ENCODE results near the gene CTNND2.
"Not testable (repeated sequence)": the region's sequence is repeated elsewhere in the genome, so short reads cannot be mapped to it uniquely, and the experiment has no call there.

Gene CTNND2

DNA sequence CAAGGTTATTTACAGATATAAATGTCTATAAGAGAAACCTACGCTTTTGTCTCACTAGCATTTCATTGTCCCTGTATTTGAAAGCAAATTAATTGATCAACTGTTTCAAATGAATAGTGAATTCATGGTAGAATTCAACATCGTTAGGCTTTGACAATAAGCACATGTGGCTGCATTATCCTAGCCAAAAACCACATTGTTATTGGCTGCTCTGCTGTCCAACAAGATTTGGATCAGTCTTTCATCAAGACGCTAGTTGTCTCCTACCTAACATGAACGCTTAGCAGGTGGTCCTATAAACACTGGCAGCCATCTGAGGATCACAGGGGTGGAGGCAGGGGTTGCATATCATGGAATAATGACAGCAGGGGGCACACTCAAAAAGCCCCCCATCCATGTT is 455.0 kb downstream of the CTNND2 start:
- DNase-seq: no peak

DNA sequence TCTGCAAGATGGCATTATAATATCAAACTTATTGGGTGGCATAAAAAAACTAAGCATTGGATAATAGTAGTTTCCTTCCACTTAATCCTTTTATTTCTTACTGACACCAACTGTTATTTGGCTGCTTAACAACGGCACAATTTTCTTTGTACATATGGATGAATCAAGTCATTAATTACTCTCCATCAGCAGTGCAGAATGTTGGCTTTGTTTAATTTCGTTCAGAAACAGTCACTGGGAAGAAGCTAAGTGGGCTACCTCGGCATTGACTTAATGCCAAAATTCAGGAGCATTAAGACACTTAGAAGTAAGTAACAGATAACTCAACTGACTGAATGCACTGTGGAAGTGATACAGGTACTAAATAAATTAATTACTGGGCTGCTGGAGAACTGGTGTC is 460.4 kb downstream of the CTNND2 start:
- no peak for DNase-seq

DNA sequence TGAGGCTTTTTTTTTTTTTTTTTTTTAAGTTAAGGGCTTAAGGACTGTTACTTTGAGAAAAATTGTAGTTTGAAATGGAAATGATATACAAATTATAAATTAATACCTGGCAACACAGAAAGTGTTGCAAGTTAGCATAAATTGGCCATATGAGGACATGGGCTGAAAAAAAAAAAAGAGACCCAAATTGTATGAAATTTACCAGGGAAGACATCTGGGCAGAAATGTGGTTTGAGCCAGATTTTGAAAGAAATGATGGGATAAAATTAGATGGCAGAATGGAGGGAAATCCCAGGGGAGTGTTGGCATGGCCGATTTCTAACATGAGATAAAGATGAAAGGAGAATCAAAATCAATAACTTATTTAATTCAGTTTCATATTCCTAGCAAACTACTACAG is 472.1 kb downstream of the CTNND2 start:
- no peak for DNase-seq

DNA sequence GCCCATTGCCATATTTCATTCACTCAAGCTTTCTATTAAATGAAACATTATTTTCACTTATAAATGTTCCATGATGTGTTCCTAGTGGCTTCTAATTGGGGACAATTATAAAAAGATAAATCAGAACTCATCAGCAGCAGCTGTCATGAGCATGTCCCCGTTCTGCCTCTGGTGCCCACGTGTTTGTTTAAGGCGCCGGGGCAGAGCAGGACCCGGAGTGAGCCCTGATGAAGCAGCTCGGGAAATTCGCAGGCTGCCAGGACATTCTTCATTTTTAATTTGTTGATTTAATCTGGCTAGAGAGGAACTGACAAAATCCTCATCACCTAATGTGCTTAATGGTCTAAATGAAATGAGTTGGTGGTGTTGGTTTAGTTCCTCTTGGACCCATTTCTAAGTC is 475.0 kb downstream of the CTNND2 start:
- DNase-seq: no peak

DNA sequence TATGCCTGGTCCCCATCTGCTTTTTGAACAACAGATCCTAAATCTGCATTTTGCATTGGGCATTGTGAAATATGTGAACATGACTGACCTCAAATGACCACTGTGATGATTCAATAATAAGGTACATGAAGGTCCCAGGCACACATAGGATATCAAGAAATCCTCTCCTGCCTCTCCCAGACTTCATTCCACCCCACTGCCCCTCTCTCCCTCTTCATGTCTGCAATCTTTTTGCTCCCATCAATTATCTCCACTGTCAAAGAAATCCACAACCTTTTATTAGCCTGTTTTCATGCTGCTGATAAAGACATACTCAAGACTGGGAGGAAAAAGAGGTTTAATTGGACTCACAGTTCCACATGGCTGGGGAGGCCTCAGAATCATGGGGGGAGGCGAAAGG is 476.7 kb downstream of the CTNND2 start:
- DNase-seq: no peak

DNA sequence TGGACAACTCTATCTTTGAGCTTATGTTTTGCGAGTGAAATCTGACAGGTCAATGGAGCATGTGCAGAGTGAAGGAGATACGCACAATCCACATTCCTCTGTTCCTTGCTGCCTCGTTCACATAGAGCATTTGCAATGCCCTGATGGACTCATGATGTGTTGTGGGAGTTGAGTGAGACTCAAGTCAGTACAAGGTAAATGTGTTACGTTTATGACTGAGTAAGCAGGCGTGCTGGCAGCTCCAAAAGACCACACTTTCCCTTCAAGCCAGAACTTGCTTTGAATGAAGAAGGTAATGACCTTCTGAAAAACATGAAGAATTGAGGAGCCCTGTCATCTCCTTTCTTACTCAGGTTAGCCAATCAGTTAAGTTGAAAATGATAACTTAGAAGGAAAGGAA is 477.8 kb downstream of the CTNND2 start:
- DNase-seq: no peak

DNA sequence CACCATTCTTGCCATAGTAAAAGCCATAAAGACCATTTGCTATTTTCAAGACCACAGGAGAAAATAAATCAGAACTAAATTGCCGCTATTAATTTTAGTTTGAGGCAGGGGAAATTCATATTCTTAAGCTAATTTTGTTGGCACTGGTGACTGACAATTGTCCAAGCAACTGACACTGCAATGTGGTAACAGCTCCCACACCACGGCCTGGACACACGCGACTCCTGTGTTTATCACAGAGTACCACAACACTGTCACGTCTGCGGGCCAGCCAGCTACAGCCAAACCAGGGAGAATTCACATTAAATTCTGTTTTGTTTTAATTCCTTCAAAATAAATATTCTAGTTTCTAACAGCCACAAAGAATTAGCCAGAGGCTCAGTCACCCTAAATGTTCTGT is 481.9 kb downstream of the CTNND2 start:
- no peak for DNase-seq

DNA sequence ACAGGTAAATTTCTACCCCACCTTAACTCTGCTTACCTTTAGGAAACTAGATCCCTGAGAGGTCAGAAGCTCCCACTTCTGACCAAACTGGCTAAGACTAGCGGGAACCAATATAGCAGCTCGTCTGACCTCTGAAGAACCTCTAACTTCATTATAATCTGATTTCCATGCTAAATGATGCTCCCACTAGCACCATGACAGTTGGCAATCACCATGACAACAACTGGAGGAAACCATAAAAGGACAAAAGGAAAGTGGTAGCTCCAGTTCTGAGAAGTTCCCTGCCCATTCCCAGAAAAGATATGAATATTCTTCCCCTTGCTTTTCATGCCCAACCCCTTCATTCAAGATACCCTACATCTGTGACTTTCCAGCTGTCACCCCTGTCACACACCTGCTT is 483.3 kb downstream of the CTNND2 start:
- no peak for DNase-seq

DNA sequence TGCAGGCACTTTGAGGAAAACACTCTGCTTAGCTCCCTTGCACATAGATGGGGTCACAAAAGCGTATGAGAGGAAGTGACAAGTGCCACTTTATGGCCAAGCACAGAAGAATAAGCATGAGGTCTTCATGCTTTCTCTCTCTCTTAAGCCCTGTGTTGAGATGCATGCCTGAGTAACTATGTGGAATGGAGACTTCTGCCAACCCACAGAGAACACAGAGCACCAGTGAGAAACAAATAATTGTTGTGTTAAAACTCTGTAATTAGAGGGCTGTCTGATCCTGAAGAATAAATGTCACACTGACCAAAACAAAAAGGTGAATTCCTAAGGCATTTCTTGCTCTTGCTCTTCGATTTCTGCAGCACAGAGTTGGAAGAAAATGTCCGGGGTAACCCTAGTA is 488.5 kb downstream of the CTNND2 start:
- DNase-seq: no peak

DNA sequence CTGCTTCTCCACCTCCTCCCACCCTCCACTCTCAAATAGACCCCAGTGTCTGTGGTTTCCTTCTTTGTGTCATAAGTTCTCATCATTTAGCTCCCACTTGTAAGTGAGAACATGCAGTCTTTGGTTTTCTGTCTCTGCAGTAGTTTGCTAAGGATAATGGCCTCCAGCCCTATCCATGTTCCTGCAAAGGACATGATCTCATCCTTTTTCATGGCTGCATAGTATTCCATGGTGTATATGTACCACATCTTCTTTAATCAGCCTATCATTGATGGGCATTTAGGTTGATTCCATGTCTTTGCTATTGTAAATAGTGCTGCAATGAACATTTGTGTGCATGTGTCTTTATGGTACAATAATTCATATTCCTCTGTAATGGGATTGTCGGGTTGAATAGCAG is 489.5 kb downstream of the CTNND2 start:
- DNase-seq: not testable (repeated sequence)

DNA sequence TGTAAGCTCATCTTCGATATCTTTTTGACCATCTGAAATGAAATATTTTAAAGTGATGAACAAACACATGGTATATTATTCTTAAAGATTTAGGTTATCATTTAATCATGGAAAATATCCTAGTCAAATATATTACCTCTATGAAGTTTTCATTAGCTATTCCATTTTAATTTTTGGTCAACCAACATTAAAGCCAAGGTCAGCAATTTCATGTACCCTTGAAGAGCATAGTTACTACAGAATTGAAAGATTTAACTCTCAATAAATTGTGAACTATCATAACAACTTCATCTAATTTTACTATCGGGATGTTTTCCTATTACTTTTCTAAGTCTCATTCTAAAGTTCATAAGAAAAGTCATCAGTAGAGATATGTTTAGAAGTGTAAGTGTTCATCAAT is 492.6 kb downstream of the CTNND2 start:
- no peak for DNase-seq

DNA sequence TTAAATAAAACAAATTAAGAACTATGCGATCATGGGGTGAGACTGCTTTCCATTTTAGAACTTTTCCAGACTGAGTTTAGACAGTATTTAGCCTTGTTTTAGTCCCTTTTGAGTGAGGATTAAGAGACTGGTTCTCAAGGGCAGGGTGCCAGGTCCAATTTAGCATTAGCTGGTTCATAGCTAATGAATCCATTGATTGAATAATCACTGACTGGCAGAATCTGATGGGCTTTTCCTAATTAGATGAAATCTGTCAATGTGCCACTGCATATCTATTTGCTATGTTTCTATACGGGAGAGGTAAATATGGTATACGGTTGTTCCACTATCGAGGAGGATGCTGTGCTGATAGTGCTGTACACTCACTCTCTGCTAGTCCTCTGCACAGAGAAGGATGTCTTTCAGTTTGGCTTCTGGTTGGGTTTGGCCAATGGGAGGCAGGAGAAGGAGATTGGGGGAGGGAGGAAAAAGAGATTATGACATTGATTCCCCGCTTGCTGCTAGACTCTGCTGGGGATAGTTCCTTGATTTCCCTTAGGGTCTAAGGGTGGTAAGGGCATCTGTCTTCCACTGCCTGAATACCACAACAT is 496.6 kb downstream of the CTNND2 start:
- no peak for DNase-seq

DNA sequence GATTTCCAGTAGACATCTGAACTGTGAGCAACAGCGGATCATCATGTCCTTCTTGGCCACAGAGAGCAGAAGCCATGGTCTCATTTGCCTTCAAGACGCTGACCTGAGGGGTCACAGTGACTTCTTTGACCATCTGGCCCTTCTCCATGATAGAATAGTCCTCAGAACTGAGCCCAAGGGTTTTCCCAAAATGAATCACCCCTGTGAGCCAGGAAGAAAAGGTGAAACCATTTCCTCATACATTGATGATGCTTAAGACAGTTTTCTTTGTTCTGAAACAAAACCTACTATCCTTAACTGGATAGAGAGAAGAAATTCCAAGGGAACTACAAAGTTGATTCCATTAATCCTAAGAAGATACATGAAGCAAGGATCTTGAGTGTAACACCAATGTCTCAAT is 503.9 kb downstream of the CTNND2 start:
- no peak for DNase-seq

DNA sequence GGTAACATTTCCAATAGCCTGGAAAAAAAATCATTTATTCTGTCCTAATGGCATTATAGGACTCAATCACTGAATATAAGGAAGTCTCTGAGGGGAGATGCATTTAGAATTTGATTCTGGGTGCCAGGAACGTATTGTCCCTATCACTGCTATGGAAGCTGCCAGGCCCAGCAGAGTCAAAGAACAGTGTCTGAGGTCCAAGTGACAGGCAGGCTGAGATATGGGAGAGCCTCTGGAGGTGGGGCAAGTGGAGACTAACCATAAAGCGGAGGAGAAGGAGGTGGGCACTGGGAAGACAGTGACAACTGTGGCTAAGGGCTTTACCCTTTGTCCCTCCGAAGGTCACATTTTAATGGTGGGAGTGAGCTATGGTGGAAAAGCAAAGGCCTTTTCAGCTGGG is 505.5 kb downstream of the CTNND2 start:
- no peak for DNase-seq

DNA sequence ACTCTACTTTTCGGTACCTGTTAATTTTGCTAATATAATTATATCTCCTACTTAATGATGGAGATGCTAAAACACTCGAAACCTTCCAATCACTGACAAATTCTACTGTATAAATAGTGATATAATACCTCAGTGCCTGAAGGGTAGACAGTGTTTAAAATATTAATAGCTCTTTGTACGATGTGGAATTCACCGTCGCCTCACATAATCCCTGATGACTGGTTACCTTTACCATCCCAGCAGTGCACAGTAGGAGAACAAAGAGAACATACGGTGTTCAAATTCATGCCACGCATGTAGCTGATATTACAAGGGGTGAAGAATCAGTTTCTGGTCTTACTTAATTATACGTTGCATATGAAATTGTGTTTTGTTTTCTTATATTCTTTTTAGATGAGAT is 506.7 kb downstream of the CTNND2 start:
- no peak for DNase-seq

DNA sequence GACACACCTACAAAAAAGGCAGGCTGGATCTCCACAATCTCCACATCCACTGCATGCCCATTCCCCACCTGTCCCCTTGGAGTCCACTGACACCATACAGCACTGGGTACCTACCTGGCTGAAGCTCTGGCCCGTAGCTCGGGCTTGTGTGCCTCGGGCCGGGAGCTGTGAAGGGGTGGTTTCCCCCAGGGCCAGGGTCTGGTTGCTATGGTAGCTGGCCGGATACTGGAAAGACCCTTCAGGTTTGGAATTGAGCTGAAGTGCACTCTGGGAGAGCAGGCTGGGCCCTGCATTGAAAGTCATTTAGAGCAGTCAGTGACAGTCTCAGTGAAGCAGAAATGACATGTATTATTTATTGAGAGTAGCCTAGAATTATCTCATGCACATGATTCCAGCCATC is 507.3 kb downstream of the CTNND2 start:
- DNase-seq: no peak

DNA sequence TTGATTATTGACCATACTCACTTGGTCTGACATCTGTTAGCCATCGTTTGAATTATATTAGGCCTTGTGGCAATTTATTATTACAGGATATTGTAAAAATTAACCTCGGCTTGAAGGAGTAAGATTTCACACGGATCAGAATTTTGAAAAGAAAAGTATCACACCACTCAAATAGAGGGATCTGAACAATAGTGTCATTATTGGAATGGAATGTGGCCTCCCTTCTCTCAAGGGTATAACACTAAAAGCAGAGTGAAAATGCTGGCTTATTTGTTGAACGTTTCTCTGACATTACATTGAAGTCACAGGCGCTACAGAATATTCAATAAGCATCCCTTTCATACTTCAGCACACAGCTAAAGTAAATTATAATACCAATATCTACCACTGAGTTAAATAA is 509.3 kb downstream of the CTNND2 start:
- DNase-seq: no peak

DNA sequence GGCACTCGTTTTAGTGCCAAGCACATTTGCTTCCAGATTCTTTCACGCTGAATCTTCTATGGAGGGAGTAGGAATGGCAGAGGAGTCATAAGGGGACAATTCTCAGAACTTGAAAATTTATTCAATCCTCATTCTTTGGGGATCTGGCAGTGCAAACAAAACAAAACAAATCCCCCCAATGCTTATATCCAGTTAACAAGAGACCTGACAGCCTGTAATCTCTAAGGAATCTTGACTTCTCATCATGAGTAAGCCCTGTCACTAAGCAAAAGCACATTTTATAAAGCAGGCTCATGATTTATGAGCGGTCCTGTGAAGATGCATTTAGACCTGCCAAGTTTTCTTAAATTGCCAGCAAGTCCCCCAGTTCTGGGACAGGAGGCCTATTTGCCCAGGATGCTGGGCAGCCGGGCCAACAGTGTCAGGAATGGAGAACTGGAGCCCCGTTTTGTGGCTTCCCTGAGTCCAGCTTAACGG is 513.9 kb downstream of the CTNND2 start:
- DNase-seq: no peak

DNA sequence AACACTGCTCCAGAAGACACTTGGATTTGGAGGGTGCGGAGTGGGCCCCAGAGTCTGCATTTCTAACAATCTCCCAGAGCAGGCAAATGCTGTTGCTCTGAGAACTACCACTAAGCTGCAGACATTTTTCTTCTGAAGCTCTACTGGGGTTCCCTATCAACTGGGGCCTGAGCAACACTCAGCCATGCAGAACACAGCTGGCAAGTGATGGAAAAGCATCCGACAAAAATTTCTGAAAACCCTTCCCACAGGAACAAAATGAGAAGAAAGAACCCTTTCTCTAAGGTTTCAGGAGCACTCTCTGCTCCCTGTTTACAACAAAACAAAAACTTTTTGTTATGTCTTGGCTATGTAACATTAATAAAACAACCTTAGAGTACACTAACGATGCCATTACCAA is 516.9 kb downstream of the CTNND2 start:
- no peak for DNase-seq

DNA sequence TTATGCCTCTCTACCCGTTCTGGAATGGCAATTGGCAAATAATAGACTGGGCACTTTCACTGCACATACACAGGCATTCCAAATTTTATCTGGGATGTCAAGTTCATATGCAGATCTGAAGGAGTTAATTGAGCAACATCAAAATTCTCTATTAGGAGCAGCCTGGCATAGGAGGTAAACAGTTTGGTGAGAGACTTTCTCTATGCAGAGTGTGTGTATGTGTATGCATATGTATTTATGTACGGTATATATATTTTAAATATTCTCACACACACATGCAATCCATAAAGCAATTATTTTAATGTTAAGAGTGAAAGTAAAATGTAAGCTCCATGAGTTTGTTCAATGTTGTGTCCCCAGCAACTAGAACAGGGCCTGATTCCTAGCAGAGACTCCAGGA is 517.8 kb downstream of the CTNND2 start:
- no peak for DNase-seq

DNA sequence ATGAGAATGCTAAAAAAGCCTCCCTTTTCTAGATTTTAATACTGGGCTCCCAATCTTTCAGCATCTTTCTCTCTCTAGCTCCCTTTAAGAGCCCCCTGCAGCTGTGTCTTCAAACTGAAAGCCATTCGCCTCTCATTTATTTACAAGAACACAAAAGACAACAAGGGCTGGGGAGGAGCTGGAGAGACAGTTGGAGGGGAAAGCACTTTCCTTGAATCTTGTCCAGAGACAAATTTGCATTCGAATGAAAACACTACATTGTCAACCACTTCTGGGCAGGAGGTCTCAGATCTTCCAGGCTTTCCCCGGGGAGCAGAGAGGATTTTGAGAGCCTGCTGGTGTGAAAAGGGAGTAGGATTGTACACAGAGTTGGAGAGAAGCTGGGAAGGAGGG is 518.3 kb downstream of the CTNND2 start:
- DNase-seq: no peak

DNA sequence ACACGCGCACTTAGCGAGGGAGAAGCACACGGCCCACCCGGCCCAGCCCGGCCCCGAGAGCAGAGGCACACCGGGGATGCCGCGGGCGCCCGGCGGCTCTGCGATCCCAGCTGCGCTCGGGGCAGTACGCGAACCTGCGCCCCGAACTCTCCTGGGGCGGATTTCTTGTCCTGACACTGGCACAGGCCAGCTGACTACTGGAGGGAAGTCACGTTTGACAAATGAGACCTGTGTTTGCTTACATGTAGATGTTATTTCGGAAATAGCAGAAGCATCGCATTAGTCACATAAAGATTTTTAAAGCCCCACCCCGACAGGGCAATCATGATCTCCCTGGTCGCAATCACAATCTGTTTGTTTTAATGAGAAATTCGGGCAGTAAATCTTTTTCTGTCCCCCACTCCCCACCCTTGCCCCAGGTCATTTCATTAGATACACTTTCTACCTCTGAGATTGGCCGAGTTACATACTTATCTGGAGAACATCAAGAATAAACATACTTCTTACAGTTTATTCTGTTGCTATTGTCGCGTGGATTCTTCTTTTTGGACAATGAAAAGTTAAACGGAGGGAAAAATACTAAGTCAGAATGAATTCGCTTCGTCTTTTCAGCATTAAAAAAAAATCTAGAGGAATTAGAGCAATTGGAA is 518.9 kb downstream of the CTNND2 start:
- no peak for DNase-seq

DNA sequence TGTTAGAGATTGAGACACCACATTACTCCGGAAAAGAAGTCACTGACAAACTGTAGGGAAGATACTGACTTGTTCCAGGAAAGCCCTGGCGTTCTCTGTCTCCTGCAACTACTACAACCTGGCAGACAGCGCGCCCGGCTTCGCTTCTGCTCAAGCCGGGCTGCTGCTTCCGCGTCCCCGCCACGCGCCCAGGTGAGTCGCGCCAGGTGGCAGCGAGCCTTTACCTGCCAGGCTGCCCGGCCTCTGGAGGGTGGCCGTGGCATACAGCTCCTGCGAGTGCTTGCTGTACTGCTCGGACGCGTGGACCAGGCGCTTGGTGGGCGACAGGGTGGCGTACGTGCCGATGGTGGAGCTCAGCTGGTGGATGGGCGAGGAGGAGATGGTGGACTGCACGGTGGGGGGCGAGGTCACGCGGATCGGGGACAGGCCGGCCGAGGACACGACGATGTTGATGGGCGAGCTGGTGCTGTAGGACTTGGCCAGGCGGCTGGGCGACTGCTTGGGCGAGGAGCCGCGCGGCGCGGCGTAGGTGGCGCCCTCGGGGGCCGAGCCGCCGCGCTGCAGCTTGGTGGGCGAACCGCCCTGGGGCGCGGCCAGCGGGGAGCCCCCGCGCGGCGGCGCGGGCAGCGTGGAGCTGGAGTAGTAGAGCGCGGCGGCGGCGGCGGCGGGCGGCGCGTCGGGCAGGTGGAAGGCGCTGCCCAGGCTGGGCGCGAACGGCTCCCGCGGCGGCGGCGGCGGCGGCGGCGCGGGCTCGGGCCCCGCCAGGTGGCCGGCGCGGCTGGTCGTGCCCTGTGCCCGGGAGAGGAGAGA is 519.6 kb downstream of the CTNND2 start:
- peak; percentile 4 for DNase-seq

DNA sequence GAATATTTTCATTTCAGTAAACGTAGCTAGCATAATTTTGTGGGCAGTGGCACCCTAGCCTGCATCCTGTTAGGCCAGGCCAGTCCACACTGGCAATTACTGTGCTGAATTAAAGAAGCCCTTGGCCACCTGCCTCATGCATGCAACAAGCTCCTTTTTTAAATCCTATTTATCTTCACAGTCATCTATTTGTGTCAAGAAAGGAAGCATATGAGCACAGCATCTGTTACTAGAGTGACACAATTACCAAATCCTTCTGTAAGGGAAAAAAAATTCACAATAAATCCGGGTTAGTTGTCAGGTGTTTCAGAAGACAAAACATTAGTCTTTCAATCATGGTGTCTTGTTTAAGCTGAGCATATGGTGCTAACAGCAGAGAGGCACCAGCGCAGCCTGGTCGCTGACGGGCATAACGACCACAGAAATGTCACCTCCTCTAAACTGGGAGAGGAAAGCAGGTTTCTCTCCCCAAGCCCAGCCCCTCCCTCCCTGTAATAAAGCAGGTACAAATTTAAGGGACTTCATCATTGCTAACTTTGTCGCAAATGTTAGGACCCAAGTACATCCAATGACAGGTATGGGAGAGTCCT is 520.6 kb downstream of the CTNND2 start:
- no peak for DNase-seq
